Activated CD8-positive, alpha-beta memory T cell treated with anti-CD3 and anti-CD28 coated beads, Interleukin-2, amount 50 U/mL, for 24 hours (primary cell): Measurements from ENCODE around the gene TRIM2.

Source experiments
- DNase-seq: peaks from one replicate; pipeline ENCODE4 v3.0.0-alpha.2; 2020; ENCODE audit errors: extremely low read depth

The TRIM2 gene

GRCh38 chr4:153275380-153276276, 71.4 kb downstream of the TRIM2 start:
- DNase-seq, result no peak

GRCh38 chr4:153276971-153277370, 72.7 kb downstream of the TRIM2 start:
- no peak for DNase-seq

- no peak for DNase-seq
Measured at GRCh38 chr4:153281476-153281875, 77.2 kb downstream of the TRIM2 start.

GRCh38 chr4:153282023-153282422, 77.8 kb downstream of the TRIM2 start:
- no peak for DNase-seq

GRCh38 chr4:153283260-153283659, 79.0 kb downstream of the TRIM2 start:
- no peak for DNase-seq

- no peak for DNase-seq
Measured at GRCh38 chr4:153290134-153290533, 85.9 kb downstream of the TRIM2 start.

- DNase-seq, result no peak
Measured at GRCh38 chr4:153291562-153291961, 87.3 kb downstream of the TRIM2 start.

GRCh38 chr4:153292897-153293741, 88.9 kb downstream of the TRIM2 start:
- no peak for DNase-seq

GRCh38 chr4:153293742-153294057, 89.5 kb downstream of the TRIM2 start:
- no peak for DNase-seq

GRCh38 chr4:153294631-153295030, 90.4 kb downstream of the TRIM2 start:
- DNase-seq, result no peak

GRCh38 chr4:153295131-153295755, 91.0 kb downstream of the TRIM2 start:
- DNase-seq, result no peak

GRCh38 chr4:153296040-153296823, 92.0 kb downstream of the TRIM2 start:
- no peak for DNase-seq

GRCh38 chr4:153297116-153297515, 92.9 kb downstream of the TRIM2 start:
- no peak for DNase-seq

- DNase-seq, result no peak
Measured at GRCh38 chr4:153310793-153311192, 106.5 kb downstream of the TRIM2 start.

- no peak for DNase-seq
Measured at GRCh38 chr4:153314915-153315314, 110.7 kb downstream of the TRIM2 start.

GRCh38 chr4:153318696-153319320, 114.6 kb downstream of the TRIM2 start:
- no peak for DNase-seq

GRCh38 chr4:153322791-153323190, 118.5 kb downstream of the TRIM2 start:
- DNase-seq, result no peak

GRCh38 chr4:153324046-153324445, 119.8 kb downstream of the TRIM2 start:
- DNase-seq, result no peak

GRCh38 chr4:153325558-153325957, 121.3 kb downstream of the TRIM2 start:
- DNase-seq, result no peak

GRCh38 chr4:153326513-153326912, 122.3 kb downstream of the TRIM2 start:
- no peak for DNase-seq

- no peak for DNase-seq
Measured at GRCh38 chr4:153327247-153327646, 123.0 kb downstream of the TRIM2 start.
